HG02763 (cell line): ENCODE results near the gene POC1B.
A peak's percentile ranks its signal among the peaks of the same experiment; 100 is the strongest.

Experiments
- ATAC-seq: cut with Tn5 transposase; IDR thresholded peaks from one replicate; pipeline ENCODE4 v1.9.1; 2021; ENCODE audit warnings: mild to moderate bottlenecking, moderate library complexity; ENCODE audit not compliant: unreplicated experiment

The POC1B gene

DNA sequence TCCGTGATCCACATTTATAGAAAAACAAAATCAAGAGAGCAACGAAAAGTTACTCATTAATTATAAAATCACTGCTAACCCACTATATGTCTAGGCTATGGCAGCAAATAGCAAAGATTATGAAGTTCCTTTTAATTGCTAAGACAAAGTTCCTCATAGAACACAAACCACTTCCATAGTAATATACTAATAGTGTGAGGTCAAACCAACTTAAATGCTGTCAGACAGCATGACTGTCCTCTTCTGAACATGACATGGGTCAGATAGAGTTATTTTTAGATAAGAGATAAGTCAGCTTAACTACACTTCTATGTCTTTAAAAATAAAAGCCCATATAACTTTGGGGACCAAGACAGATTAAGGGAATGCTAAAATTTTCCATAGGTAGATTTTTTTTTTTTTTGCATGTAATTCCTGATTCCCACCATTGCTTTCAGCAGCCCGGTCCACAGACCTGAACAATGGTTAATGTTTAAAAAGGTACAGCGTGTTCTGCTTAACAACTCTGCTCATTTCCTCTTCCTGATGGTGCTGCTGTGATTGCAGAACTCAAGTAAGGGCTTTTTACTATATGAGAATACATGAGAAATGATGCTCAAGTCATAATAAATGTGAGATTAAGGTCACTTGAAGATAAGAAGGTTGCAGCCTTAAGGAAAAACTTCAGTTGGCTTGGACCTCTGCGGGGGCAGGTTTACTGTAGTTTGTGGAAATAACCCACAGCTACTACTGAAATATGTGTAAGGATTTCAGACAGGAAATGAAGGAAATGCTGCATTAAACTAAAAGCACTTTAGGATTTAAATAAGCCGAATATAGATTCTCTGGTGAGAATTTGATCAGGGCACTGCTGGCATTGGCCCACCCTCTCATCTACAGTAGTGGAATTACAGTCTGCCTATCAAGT, 135.8 kb downstream of the POC1B start:
- ATAC-seq: peak; percentile 62

DNA sequence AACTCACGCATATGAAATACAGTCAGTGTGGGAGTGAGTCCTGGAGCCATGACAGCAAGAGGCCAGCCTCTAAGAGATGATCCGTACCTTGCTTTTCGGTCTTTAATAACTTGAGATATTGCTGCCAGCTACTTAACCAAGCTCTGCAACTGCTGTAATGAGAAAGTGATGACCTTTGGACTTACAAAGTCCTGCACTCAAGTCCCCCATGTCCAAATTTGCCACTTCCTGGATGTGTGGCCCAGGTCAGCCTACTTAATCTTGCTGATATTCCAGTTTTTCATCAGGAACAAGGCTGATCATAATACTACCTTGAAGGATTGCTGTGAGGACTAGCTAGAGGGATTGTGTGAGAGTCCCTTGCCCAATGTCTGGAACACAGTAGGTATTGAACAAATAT, 139.7 kb downstream of the POC1B start:
- ATAC-seq: no peak

DNA sequence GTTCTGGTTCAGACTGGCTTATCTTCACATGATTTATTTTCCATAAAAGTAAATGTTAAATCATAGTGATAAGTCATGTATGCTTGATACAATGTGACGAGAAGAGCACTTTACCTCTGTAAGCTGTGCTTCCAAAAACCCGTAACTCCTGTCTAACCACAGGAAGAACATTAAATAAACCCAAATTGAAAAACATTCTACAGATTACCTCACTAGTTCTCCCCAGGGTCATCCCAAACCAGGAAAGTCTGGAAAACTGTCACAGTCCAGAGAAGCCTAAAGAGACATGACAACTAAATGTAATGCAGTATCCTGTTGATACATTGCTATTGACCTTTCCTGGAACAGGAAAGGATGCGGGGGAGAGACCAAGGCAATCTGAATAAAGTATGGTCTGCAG, 141.0 kb downstream of the POC1B start:
- ATAC-seq: no peak

DNA sequence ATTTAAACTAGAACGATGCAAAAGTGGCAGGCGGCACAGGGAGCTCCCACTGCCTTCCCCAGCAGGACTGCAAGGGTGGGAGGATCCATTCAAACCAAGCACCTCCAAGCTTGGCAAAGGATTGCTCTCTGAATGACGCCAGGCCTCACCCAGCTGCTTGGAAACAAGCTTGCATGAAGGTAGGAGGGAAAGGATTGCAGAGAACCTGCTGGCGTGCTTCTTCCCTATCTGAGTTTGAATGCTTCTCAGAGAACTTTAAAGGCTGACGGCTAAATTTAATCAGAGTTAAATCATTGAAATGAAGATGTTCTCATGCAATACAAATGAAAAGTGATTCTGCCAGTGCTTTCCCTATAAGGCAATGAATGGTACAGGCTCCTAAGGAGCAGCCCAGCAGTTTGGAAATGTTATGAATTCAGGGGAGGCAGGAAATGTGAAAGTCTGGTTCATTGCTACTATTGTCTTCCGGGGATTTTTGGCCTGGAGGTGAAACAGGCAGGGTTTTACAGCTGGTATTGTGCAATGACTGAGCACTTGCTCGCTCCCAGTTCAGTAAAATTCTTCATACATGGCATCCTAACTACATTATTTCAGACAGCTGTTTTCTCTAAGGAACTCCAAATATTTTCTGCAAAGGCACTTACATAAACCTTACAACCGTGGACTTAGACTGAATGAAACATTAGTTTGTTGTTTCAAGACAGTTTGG, 141.6 kb downstream of the POC1B start:
- no peak for ATAC-seq

DNA sequence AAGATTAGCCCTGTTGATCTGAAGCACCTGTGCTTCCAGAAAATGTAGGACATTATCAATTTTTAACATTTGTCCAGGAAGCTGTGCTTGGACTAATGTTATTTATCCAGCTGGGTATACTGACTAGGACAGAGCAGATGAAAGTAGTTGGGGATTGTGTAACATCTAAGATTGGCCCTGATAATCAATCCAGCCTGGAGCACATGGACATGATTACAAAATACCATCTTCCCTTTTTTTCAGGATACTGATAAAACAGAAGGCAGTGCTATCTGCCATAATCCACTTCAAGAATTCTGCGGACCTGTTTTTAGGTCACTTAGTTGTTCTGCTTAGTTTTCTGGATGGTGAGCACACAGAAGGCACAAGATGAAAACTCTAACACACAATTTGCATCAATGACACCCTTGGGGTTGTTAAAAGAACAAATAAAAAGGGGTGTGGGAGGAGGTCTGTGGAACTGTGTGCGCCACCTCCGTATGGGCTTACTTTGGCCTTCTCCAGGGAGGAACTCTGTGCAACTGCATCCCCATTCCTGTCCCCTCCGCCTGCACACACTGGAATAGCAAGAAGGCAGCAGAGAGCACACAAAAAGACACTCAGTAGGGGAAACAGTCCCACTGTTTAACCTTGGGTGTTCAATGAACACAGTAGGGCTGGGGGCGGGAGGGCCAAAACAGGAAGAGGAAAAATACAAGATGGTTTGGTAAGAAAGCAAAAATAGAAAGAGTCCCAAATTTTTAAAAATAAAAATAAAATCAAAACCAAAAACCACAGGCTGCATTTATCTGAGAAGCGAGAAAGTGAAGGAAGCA, 142.4 kb downstream of the POC1B start:
- no peak for ATAC-seq

DNA sequence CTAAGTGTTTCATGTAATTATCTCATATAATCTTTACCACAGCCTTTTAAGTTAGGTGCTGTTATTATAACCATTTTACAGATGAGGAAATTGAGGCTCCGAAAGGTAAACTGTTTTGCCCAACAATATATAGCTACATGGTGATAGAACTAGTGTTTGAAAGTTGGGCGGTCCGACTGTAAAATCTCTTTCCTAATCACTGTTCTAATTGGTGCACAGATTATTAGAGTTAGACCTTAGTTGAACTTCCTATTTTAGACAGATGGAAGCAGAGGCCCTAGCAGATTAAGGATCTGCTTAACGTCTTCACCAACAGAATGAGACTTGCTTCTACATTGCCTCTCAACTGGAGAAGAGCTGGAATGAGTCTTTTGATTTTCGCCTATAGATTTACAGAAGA, 143.5 kb downstream of the POC1B start:
- ATAC-seq: no peak

DNA sequence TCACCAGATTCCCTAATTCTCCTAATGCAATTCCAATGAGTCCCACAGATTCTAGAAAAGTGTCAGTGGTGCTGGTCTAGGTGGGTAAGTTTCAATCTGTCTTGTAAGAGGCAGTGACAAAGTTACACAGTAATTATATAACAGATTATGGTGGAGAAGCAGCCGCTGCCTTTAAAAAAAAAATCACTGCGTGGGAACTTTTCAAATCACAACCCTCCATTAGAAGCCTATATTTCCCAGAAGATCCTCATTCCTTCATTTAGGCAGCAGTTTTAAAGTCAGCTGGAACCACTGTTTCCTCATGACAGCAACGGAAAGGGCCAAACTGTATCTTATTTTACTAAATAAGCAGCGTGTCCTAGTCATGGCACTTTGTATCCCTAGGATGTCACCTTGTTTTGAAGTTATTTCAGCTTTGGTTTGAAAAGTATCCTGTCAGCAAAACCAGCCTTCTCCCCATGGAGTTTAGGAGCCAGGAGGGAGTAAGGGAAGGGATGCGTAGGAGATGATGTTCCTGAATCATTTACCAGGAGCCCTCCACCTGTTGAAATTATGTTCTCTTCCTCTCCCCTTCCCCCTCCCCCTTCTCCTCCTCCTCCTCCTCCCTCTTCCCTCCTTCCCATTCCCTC, 145.9 kb downstream of the POC1B start:
- ATAC-seq: no peak

DNA sequence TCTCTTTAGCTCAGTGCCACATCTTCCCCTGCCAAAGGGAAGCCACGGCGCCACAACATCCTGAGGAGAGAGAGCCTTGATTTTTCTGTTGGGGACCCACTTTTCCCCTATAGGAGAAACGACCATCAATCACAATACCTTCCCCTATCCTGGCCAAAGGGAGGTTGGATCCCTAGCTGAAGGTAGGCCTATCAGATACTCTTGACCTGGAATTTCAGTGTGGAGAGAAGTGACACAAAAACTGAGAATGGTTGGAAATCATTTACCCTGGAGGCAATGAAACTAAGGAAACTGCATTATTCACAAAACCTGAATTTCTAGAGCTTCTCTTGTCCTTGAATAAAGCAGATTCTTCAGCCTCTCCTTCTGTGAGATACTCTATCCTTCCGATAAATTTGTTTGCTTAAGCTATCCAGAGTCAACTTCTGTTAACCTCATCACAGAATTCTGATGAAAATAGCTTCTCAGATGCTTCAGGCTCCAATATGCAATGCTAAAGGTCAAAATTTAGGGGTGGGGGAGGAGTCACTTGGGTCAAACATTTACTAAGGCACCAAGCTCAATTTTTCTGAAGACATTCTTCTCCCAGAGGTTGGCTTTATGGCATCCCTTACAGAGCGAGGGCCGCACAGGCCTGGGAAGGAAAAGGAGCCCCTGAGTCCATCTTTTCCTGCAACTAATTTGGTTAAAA, 146.6 kb downstream of the POC1B start:
- no peak for ATAC-seq

DNA sequence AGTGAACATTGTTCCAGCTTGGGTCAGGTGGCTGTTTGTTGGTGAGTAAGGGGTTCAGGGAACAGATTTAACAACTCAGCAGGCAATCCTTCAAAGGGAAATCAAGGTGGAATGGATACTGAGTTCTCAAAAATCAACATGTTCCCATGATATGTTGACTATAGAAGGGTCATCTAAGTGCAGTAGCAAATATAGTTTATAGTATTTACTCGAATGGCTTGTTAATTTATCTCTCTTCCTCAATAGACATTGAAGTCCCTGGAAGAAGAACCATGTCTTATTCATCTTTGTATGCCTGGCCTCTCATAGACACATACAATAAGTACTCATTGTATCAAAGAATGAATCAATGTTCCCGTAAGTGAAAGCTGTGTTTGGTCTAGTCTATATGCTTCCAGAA, 149.0 kb downstream of the POC1B start:
- ATAC-seq: no peak

DNA sequence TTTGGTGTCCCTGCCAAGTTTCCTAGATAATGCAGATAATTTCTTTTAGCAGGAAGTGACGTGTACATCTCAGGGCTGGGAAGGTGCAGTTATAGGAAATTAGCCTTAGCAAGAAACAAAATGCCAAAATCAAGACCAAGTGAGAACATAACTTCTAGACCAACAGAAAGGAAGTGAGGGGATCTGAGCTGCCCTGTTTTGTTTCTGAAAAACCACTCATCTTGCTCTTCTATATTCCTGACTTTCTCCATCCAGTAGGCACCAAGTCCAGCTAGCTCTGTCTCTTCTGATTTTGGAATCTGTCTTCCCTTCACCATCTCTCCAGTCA, 149.7 kb downstream of the POC1B start:
- no peak for ATAC-seq

DNA sequence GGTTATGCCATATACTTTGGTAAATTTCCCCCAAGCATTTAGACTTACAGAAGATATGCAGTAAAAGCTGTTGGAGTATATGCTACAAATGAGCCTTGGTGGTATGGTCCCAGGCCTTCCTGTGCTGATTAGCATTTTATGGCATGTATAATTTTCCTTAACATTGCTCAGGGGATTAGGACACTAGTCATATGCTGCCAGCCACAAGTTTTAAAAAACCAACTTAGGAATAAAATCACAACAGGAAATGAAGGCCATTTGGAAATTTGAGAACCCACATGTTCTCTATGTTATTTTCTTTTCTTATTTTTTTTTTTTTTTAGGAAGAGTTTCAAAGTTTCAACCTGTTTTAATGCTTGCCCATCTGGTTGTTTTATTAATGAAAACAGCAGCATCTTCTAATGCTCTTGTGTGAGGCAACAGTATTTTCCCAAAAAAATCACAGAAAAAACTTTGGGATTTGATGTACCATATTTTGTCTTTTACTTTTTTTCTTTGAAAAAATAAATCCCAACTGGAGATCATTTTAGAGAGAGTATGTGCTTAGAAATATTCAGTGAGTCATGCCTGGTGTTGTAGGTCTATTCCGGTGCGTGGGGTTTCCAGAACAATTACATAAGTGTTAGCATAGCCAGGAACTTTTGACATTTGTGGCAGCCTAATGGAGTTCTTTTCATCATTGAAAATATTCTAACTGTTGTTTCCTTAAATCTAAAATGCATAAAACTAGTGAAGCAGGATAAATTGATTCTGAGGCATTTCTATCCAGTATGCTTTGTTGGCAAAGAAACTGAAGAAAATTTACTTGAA, 151.9 kb downstream of the POC1B start:
- ATAC-seq: no peak

DNA sequence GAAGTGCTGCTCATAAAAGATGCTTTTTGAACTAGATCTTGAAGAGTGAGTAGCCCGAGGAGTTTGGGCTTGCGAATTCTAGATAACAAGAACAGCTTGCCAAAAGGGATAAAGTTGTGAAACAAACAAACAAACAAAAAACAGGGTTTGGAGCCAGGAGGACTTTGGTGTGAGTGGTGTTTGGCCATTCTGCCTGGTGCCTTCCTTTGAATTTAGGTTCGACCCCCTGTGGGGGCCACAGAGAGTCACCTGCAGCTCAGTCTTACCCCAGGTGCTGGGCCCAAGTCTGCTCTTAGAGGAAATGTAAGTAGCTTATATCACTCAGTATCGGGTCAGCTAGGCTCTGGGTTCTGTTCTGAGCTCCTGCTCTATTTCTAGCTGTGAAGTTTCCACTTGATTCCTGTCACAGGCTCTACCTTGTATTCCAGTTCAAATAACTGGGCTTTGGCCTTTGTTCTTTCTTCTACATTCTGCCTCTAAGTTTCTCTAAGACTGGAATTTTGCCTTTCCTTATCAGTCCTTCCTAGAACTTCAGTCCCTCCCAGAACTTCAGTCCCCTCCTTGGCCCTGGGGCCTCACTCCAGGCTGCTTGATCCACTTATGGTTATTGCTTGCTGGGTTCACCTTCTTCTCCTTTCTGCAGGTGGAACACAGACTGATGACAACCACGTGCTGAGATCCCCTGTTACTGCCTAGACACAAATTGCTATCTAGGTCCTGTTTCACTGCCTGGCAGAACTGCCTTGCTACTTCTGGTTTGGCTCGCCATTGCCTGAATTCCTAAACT, 153.1 kb downstream of the POC1B start:
- ATAC-seq: no peak

DNA sequence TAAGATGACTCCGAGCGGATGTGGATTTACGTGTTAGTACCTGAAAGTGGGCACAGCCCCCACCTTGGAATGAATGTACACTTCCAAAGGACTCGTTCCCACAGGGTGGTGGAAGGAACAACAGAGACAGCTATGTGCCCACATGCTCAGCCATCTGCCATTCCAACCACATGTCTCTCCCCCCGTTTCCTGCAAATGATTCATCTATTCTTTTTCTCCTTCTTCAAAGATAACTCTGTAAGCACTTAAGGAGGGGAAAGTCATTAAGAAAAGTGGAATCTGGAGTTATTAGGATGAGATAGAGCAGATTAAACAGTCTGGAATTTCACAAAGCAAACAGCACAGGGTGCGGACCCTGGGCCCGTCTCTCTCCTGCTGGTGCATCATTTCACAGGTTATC, 155.0 kb downstream of the POC1B start:
- ATAC-seq: no peak

DNA sequence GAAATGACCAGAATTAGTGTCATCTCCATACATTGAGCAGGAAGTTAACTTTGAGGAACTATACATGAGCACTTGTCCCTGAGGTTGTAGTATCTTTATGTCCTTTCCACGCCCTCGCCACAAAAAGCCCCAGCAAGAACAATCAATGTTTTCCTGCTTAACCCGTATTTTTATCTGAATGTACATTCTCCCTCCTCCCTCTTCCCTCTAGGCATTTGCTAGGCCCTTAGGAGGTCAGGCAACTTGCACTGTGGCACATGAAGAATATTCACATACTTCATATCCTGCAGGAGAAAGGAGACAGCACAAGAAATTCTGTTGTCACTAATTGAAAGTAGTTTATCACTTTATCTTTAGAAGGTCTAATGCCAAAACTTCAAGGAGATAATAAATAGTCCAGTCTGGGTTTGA, 155.4 kb downstream of the POC1B start:
- ATAC-seq: no peak
